SJSA1 (cell line): Measurements from ENCODE around the gene SLC16A7. TPM values are rescaled to one million over a fixed set of nuclear protein-coding genes. Genes with fewer than 3 reads are reported as not detected.
"Not testable (repeated sequence)": the region's sequence is repeated elsewhere in the genome, so short reads cannot be mapped to it uniquely, and the experiment has no call there.

Source experiments
- DNase-seq, 2 experiments: peaks; one replicate each; pipeline ENCODE4 v3.0.0-alpha.2; 2015 to 2020; ENCODE audit warnings: low spot score in 2 of 2, low read depth in 1 of 2
- H3K27ac ChIP-seq: fragments of 250-450 bp; sonication (Bioruptor Pico); 2 replicates; pipeline ENCODE4 v1.5.1; 2020; ENCODE audit warnings: mild to moderate bottlenecking, moderate library complexity
- H3K27me3 ChIP-seq: fragments of 250-450 bp; sonication (Bioruptor Pico); replicated peaks from 2 replicates; pipeline ENCODE4 v1.5.1; 2020; ENCODE audit warnings: mild to moderate bottlenecking, moderate library complexity
- H3K36me3 ChIP-seq: fragments of 250-450 bp; sonication (Bioruptor Pico); 2 replicates; pipeline ENCODE4 v1.5.1; 2020; ENCODE audit warnings: mild to moderate bottlenecking
- H3K4me1 ChIP-seq: fragments of 250-450 bp; sonication (Bioruptor Pico); replicated peaks from 2 replicates; pipeline ENCODE4 v1.6.1; 2021; ENCODE audit warnings: mild to moderate bottlenecking
- H3K4me3 ChIP-seq: fragments of 250-450 bp; sonication (Bioruptor Pico); 2 replicates; pipeline ENCODE4 v1.5.1; 2020; ENCODE audit warnings: mild to moderate bottlenecking
- H3K9me3 ChIP-seq: fragments of 250-450 bp; sonication (Bioruptor Pico); replicated peaks from 2 replicates; pipeline ENCODE4 v1.5.1; 2020; ENCODE audit warnings: mild to moderate bottlenecking
- total RNA-seq: library from RNA; depleted of rRNA; stranded (reverse); fragments of >200 nt; shearing (Covaris generic); gene quantifications from 2 replicates; pipeline ENCODE4 v1.2.3, GENCODE V29; 2014

The SLC16A7 gene
- total RNA-seq, 1 experiment from 2014 or later = 11.7 TPM

GRCh38 chr12:59597385-59597781 is 1.6 kb downstream of the SLC16A7 start:
- Histone ChIP-seq H3K36me3 (no peaks in the 10 kb centered on the region), H3K4me3 (peak overlapping the region; percentile 52), H3K27ac (peak overlapping the region; percentile 71), H3K4me1 (peaks cover 14% of the 10 kb centered on the region), H3K27me3 (no peaks in the 10 kb centered on the region; the same call in 1 of the 2 replicates), H3K9me3 (no peaks in the 10 kb centered on the region)
- no peak for DNase-seq

- DNase-seq = no peak
- Histone ChIP-seq H3K27ac (no peak overlapping the region), H3K9me3 (no peaks in the 10 kb centered on the region)
These were observed 4.3 kb downstream of the SLC16A7 start for GRCh38 chr12:59600171-59600570.

DNA sequence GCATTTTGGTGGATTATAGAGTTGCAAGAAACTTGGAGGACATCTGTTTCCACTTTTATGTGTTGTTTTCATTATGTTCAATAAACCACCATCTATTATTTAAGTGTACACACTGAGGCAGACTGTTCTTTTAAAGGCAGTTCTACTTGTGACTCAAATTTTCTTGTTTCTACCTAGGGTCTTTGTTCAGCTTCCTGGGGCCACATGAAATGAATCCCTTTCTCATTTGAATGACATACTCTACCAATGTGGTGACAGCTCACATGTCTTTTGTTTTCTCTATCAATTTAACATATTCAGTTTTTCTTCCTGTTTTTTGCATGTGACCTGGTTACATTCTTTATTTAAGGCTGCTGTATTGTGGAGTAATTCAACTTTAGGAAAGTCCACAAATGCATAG is 7.9 kb downstream of the SLC16A7 start:
- Histone ChIP-seq H3K9me3 (no peaks in the 10 kb centered on the region), H3K27me3 (no peaks in the 10 kb centered on the region), H3K4me3 (no peak overlapping the region), H3K4me1 (no peaks in the 10 kb centered on the region), H3K36me3 (no peaks in the 10 kb centered on the region), H3K27ac (no peak overlapping the region)
- DNase-seq = no peak

More at GRCh38 chr12:59600171-59600570, 4.3 kb downstream of the SLC16A7 start:
- no peaks in the 10 kb centered on the region for H3K36me3 ChIP-seq
- H3K4me3 ChIP-seq = no peak overlapping the region
- peaks cover 14% of the 10 kb centered on the region for H3K4me1 ChIP-seq
- H3K27me3 ChIP-seq = no peaks in the 10 kb centered on the region; the same call in 1 of the 2 replicates

DNA sequence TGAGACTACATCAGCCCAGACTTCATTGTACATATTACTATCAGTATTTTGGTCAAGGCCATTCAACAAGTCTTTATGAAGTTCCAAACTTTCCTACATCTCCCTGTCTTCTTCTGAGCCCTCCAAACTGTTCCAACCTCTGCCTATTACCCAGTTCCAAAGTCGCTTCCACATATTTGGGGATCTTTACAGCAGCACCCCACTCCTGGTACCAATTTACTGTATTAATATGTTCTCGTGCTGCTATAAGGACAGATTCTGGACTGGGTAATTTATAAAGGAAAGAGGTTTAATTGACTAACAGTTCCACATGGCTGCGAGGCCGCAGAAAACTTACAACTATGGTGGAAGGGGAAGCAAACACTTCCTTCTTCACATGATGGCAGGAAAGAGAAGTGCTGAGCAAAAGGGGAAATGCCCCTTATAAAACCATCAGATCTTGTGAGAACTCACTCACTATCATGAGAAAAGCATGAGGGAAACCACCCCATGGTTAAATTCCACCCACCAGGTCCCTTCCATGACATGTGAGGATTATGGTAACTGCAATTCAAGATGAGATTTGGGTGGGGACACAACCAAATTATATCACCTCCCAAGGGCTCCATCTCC is 17.1 kb downstream of the SLC16A7 start:
- DNase-seq, H3K4me1 ChIP-seq, H3K27ac ChIP-seq: not testable (repeated sequence)

GRCh38 chr12:59615392-59616165 is 19.8 kb downstream of the SLC16A7 start:
- H3K27ac ChIP-seq = no peak overlapping the region
- no peaks in the 10 kb centered on the region for H3K36me3 ChIP-seq
- H3K4me3 ChIP-seq = no peak overlapping the region
- no peaks in the 10 kb centered on the region for H3K27me3 ChIP-seq
- no peak for DNase-seq
- no peaks in the 10 kb centered on the region; the same call in 1 of the 2 replicates for H3K9me3 ChIP-seq
- no peaks in the 10 kb centered on the region for H3K4me1 ChIP-seq

More for the DNA sequence above, 17.1 kb downstream of the SLC16A7 start:
- not testable (repeated sequence) for H3K36me3 ChIP-seq, H3K4me3 ChIP-seq, H3K9me3 ChIP-seq, H3K27me3 ChIP-seq

GRCh38 chr12:59619461-59620240 is 23.8 kb downstream of the SLC16A7 start:
- Histone ChIP-seq H3K9me3 (no peaks in the 10 kb centered on the region), H3K27me3 (no peaks in the 10 kb centered on the region), H3K27ac (no peak overlapping the region), H3K4me1 (no peaks in the 10 kb centered on the region), H3K36me3 (no peaks in the 10 kb centered on the region), H3K4me3 (no peak overlapping the region)
- DNase-seq = no peak

DNA sequence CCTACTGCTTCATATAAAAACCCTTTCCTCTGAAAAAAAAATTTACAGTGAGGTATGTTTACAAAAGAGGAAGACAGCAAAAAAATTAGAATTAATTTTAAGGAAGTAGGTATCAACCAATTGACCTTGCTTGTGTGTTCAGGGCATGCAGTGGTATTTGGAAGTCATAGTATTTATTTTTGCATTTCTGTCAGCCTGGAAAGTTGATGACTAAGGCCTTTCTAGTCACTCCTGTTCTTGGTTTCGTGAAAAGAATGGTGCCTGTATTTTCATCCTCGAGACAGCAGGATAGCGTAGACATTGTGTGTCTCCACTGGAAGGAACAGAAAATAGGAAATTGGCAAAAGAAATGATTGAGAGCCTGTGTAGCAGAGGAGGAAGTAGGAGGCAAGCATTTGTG is 24.5 kb downstream of the SLC16A7 start:
- H3K4me3 ChIP-seq = no peak overlapping the region
- H3K27me3 ChIP-seq = no peaks in the 10 kb centered on the region
- no peak for DNase-seq

DNA sequence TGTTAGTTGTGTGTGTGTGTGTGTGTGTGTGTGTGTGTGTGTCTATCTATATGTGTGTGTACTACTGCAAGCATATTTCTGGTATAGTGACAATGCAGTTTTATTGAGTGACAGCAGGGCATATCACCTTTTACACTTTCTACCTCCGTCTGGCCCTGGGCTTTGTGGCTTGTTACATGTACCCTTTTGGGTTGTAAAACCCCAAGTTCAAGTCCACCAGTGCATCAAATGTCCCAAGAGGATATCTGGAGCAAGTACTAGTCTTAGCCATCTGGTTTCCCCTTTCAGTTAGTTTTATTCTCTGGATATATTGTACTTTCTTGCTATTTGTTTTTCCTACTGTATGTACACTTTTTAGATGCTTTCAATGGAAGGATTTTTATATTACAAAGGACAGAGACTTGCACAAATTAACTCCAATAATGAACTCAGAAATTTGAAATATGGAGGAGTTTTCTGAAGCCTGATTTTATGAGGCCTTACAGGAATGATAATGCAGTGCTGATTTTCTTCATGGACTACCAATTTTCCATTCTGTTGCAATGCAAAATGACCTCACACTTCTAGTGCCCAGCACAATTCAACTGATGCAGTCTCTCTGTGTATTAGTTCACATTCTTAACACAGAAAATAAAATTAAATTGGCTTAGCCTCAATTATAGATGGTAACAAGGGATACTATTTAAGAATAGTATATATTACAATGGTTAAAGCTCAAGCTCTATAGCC is 29.1 kb downstream of the SLC16A7 start:
- no peak for DNase-seq
- no peaks in the 10 kb centered on the region for H3K9me3 ChIP-seq
- no peaks in the 10 kb centered on the region for H3K36me3 ChIP-seq
- H3K27me3 ChIP-seq = no peaks in the 10 kb centered on the region
- no peak overlapping the region for H3K27ac ChIP-seq
- no peak overlapping the region for H3K4me3 ChIP-seq
- no peaks in the 10 kb centered on the region for H3K4me1 ChIP-seq

More for the DNA sequence above, 24.5 kb downstream of the SLC16A7 start:
- no peaks in the 10 kb centered on the region for H3K4me1 ChIP-seq
- no peaks in the 10 kb centered on the region for H3K36me3 ChIP-seq
- no peak overlapping the region for H3K27ac ChIP-seq
- no peaks in the 10 kb centered on the region for H3K9me3 ChIP-seq

DNA sequence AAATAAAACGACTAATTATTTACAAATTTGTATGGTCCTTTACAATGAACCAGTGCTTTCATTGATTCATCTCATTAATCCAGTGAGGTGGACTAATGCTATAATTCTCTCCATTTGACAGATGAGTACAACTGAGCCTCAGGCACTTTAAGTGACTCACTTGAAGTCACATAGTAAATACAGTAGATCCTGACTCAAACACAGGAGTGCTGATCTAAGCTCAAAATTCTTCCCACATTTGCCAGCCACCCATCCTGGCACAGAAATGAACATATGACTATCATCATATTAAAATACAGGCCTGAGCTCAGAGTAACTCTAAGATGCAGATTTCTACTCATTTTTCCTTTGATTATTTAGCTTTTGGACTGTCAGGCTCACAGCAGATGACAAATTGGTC is 30.6 kb downstream of the SLC16A7 start:
- H3K9me3 ChIP-seq = no peaks in the 10 kb centered on the region
- no peak for DNase-seq
- no peaks in the 10 kb centered on the region for H3K4me1 ChIP-seq
- no peak overlapping the region for H3K4me3 ChIP-seq
- no peaks in the 10 kb centered on the region for H3K36me3 ChIP-seq
- no peaks in the 10 kb centered on the region for H3K27me3 ChIP-seq
- H3K27ac ChIP-seq = no peak overlapping the region

DNA sequence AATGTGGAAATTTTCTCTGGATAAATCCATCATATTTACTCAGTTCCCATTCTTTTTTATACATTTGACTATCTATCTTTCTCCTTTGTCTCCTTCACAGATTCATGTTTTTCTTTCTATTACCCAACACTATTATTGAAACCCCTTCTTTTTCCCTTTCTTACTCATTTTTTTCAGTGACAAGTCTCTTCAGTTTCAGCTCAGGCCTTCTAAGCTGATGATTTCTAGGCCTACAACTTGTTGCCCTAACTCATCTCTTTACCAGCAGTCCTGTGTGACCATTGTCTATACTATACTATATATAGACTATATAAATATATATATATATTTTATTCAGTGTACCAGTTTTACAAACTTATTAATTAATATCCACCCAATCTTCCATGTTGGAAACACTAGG is 31.8 kb downstream of the SLC16A7 start:
- Histone ChIP-seq H3K4me1 (no peaks in the 10 kb centered on the region), H3K4me3 (no peak overlapping the region), H3K27ac (no peak overlapping the region), H3K27me3 (no peaks in the 10 kb centered on the region), H3K36me3 (no peaks in the 10 kb centered on the region), H3K9me3 (no peaks in the 10 kb centered on the region)
- no peak for DNase-seq

DNA sequence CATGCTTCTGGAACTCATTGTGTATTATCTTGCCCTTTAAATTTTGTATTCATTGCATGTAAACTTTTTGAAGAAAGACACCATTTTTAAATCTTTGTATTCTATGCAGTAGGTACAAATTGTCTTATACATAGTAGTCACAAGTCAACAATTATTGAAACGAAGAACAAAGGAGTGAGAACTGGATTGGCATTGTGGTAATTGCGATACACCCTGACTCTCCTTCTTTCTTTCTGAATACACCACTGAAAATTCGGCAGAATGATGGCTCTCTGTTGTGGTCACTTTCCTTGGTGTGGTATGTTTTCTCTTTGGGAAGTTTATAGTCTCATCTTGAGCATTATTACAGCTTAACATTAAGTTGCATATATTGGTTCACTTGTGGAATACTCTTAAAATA is 34.1 kb downstream of the SLC16A7 start:
- H3K4me3 ChIP-seq = no peak overlapping the region
- H3K9me3 ChIP-seq = no peaks in the 10 kb centered on the region
- no peaks in the 10 kb centered on the region for H3K4me1 ChIP-seq
- no peak for DNase-seq
- H3K36me3 ChIP-seq = no peaks in the 10 kb centered on the region
- H3K27ac ChIP-seq = no peak overlapping the region
- no peaks in the 10 kb centered on the region for H3K27me3 ChIP-seq

- H3K4me3 ChIP-seq = no peak overlapping the region
- H3K4me1 ChIP-seq = no peaks in the 10 kb centered on the region
- no peaks in the 10 kb centered on the region for H3K36me3 ChIP-seq
- no peaks in the 10 kb centered on the region for H3K27me3 ChIP-seq
- H3K9me3 ChIP-seq = no peaks in the 10 kb centered on the region
- no peak overlapping the region for H3K27ac ChIP-seq
- DNase-seq = no peak
These were observed 36.6 kb downstream of the SLC16A7 start for GRCh38 chr12:59632408-59632807.

DNA sequence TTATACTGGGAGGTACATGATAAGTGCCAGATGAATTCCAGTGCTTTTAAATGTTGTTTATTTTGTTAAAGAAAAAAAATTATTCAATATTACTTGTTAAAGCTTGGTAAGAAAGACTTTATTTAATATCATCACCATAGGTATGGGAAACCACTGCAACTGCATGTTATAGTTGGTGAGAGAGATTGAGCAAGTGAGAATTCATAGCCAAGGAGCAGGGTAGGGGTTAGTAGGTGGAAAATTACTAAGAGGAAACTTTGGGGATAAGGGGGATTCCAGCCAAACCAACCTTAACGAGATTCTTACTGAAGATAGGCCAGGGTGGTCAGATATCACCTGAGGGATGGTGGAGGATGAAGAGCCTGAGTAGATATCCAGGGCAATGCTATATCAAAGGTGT is 38.4 kb downstream of the SLC16A7 start:
- no peak overlapping the region for H3K4me3 ChIP-seq
- H3K9me3 ChIP-seq = no peaks in the 10 kb centered on the region
- H3K27ac ChIP-seq = no peak overlapping the region
- H3K27me3 ChIP-seq = no peaks in the 10 kb centered on the region
- DNase-seq = no peak
- no peaks in the 10 kb centered on the region for H3K36me3 ChIP-seq
- no peaks in the 10 kb centered on the region for H3K4me1 ChIP-seq
